Measurements from ENCODE around the gene CNTNAP2. TPM values are rescaled to one million over a fixed set of nuclear protein-coding genes. Genes with fewer than 3 reads are reported as not detected.

CNTNAP2 gene
- total and polyA plus RNA-seq, 2 of the 13 experiments (the other 11 are each of a cell fraction or from before 2014, with no cell fraction given) = 0.40 to 0.42 TPM

- Histone ChIP-seq H3K36me3 (replicated peaks in 1 of 2; ENCODE audit: control insufficient read depth in 1 of 2, insufficient read depth in 2 of 2, low read length in 2 of 2) (no peaks in the 10 kb centered on the region), H3K4me3 (replicated peaks in 1 of 3; ENCODE audit: insufficient read depth in 1 of 3, low read depth in 2 of 3, low read length in 3 of 3) (no peak overlapping the region), H3K4me2 (ENCODE audit: low read depth, low read length) (no peak overlapping the region), H3K27ac (ENCODE audit: extremely low read length, insufficient read depth, low read length) (no peak overlapping the region), H4K20me1 (ENCODE audit: insufficient read depth, low read length) (no peaks in the 10 kb centered on the region), H2AFZ (ENCODE audit: low read length) (no peak overlapping the region), H3K79me2 (ENCODE audit: insufficient read depth, low read length) (no peaks in the 10 kb centered on the region), H3K9ac (ENCODE audit: insufficient read depth, low read depth, low read length) (no peak overlapping the region), H3K9me3 (ENCODE audit: low read length) (no peaks in the 10 kb centered on the region), H3K4me1 (ENCODE audit: insufficient read depth, low read length) (no peaks in the 10 kb centered on the region), H3K27me3 (ENCODE audit: control insufficient read depth in 1 of 2, insufficient read depth in 2 of 2, low read length in 2 of 2) (no peaks in the 10 kb centered on the region)
- ATAC-seq = no peak
- intact Hi-C loops (cut with micrococcal nuclease; ENCODE audit: unreplicated experiment) = no loop called here
- WGBS (ENCODE audit: low lambda C conversion rate) = 2% methylated on average over 3 of the region's 3 CpGs
- in situ Hi-C loops (cut with HindIII; ENCODE audit: extremely low pct_ligation_motif_present, low pct_unique_long_range_greater_than_20kb) = no loop called here
- ChIA-PET POLR2A (no interaction called here), CTCF (ENCODE audit: low intra/inter-chr PET ratio, low total read pairs) (no interaction called here)
- no peak for FAIRE-seq
- TF ChIP-seq ATF7-NPFF (CRISPR knock-in tag; IDR thresholded peaks at IDR 0.05; ENCODE audit: low read depth) = no peak
- TF ChIP-seq ZBTB25 (CRISPR knock-in tag; IDR thresholded peaks at IDR 0.05) = no peak
- TF ChIP-seq TAF15 (IDR thresholded peaks at IDR 0.05; ENCODE audit: low read depth, low read length, poor library complexity, severe bottlenecking) = no peak
- TF ChIP-seq PHF20 (CRISPR knock-in tag; IDR thresholded peaks at IDR 0.05) = no peak
- no peak for TF ChIP-seq ZNF841 (CRISPR knock-in tag; IDR thresholded peaks at IDR 0.05; ENCODE audit: borderline replicate concordance)
- no peak for TF ChIP-seq ZSCAN21 (CRISPR knock-in tag; IDR thresholded peaks at IDR 0.05; ENCODE audit: borderline replicate concordance)
- no peak for TF ChIP-seq GRHL1 (CRISPR knock-in tag; conservative IDR thresholded peaks at IDR 0.05)
- TF ChIP-seq ZNF576 (CRISPR knock-in tag; IDR thresholded peaks at IDR 0.05) = no peak
- TF ChIP-seq FOXO4 (CRISPR knock-in tag; conservative IDR thresholded peaks at IDR 0.05) = no peak
- no peak for TF ChIP-seq RAD21 (CRISPR knock-in tag; IDR thresholded peaks at IDR 0.05)
- TF ChIP-seq ZNF253 (CRISPR knock-in tag; IDR thresholded peaks at IDR 0.05; ENCODE audit: borderline replicate concordance) = no peak
- no peak for TF ChIP-seq ZMYM2 (CRISPR knock-in tag; IDR thresholded peaks at IDR 0.05)
- no peak for TF ChIP-seq MEIS2 (CRISPR knock-in tag; IDR thresholded peaks at IDR 0.05)
- TF ChIP-seq ZFP82 (CRISPR knock-in tag; IDR thresholded peaks at IDR 0.05; ENCODE audit: borderline replicate concordance) = no peak
- TF ChIP-seq RFXAP (CRISPR knock-in tag; IDR thresholded peaks at IDR 0.05; ENCODE audit: borderline replicate concordance) = no peak
- TF ChIP-seq ZNF563 (CRISPR knock-in tag; IDR thresholded peaks at IDR 0.05) = no peak
- TF ChIP-seq YY1 (IDR thresholded peaks at IDR 0.05; ENCODE audit: insufficient read depth, insufficient replicate concordance, low read depth, low read length) = no peak
- TF ChIP-seq ZNF780A (CRISPR knock-in tag; IDR thresholded peaks at IDR 0.05) = no peak
- no peak for TF ChIP-seq MLX (CRISPR knock-in tag; IDR thresholded peaks at IDR 0.05)
- BruUV-seq (replicated peaks) = no TSS peak
- DNase-seq (ENCODE audit: low spot score) = no peak
Observed at GRCh38 chr7:147771344-147771743, 1654.7 kb downstream of the CNTNAP2 start.
